HEK293 (cell line): Measurements from ENCODE around the gene BAIAP2.

Experiments used
- MYNN ChIP-seq: fragments of 450-650 bp; formaldehyde crosslinking; IDR thresholded peaks from 2 replicates; pipeline ENCODE4 v1.5.1; 2016; ENCODE audit warnings: missing biosample characterization, missing genetic modification characterization, borderline replicate concordance
- SCRT2 ChIP-seq: fragments of 450-650 bp; formaldehyde crosslinking; IDR thresholded peaks from 2 replicates; pipeline ENCODE4 v1.5.1; 2016; ENCODE audit warnings: missing biosample characterization, missing genetic modification characterization
- SP2 ChIP-seq: fragments of 450-650 bp; formaldehyde crosslinking; IDR thresholded peaks from 2 replicates; pipeline ENCODE4 v1.5.1; 2016; ENCODE audit warnings: missing biosample characterization, missing genetic modification characterization
- ZBTB8A ChIP-seq: fragments of 450-650 bp; formaldehyde crosslinking; IDR thresholded peaks from 2 replicates; pipeline ENCODE4 v1.5.1; 2016; ENCODE audit warnings: missing biosample characterization, missing genetic modification characterization
- ZNF214 ChIP-seq: fragments of 450-650 bp; formaldehyde crosslinking; IDR thresholded peaks from 2 replicates; pipeline ENCODE4 v1.5.1; 2017; ENCODE audit warnings: missing biosample characterization, mild to moderate bottlenecking, missing genetic modification characterization, borderline replicate concordance
- ZNF571 ChIP-seq: fragments of 450-650 bp; formaldehyde crosslinking; IDR thresholded peaks from 2 replicates; pipeline ENCODE4 v1.5.0; 2017; ENCODE audit warnings: missing biosample characterization, missing genetic modification characterization
- ZNF677 ChIP-seq: fragments of 450-650 bp; IDR thresholded peaks from 2 replicates; pipeline ENCODE4 v1.5.0; 2018; ENCODE audit warnings: missing biosample characterization, mild to moderate bottlenecking, missing genetic modification characterization, moderate library complexity
- ZNF768 ChIP-seq: fragments of 450-650 bp; formaldehyde crosslinking; IDR thresholded peaks from 2 replicates; pipeline ENCODE4 v1.5.1; 2018; ENCODE audit warnings: missing biosample characterization, mild to moderate bottlenecking, missing genetic modification characterization
- ZNF777 ChIP-seq: fragments of 450-650 bp; formaldehyde crosslinking; IDR thresholded peaks from 2 replicates; pipeline ENCODE4 v1.5.1; 2017; ENCODE audit warnings: missing biosample characterization, missing genetic modification characterization, borderline replicate concordance
- ZNF785 ChIP-seq: fragments of 450-650 bp; formaldehyde crosslinking; IDR thresholded peaks from 2 replicates; pipeline ENCODE4 v1.5.1; 2016; ENCODE audit warnings: missing biosample characterization, missing genetic modification characterization
- TF ChIP-seq, protein P1 (sequence below): fragments of 450-650 bp; formaldehyde crosslinking; IDR thresholded peaks from 2 replicates; pipeline ENCODE4 v1.5.1; 2016; ENCODE audit warnings: missing biosample characterization, missing genetic modification characterization
- TF ChIP-seq, protein P2 (sequence below): sonication (generic); formaldehyde crosslinking; IDR thresholded peaks from 2 replicates; pipeline ENCODE4 v1.8.1; 2022; ENCODE audit warnings: mild to moderate bottlenecking, moderate library complexity, missing genetic modification reagents

- TF ChIP-seq SP2 (no peak), ZNF571 (no peak), ZNF768 (tag by site-specific recombination) (no peak), SCRT2 (tag by site-specific recombination) (no peak), ZNF785 (tag by site-specific recombination) (no peak), ZNF777 (tag by site-specific recombination) (no peak), ZNF214 (no peak), MYNN (tag by site-specific recombination) (no peak), ZBTB8A (tag by site-specific recombination) (no peak), ZNF677 (tag by site-specific recombination) (no peak)
- TF ChIP-seq, protein P1, sequence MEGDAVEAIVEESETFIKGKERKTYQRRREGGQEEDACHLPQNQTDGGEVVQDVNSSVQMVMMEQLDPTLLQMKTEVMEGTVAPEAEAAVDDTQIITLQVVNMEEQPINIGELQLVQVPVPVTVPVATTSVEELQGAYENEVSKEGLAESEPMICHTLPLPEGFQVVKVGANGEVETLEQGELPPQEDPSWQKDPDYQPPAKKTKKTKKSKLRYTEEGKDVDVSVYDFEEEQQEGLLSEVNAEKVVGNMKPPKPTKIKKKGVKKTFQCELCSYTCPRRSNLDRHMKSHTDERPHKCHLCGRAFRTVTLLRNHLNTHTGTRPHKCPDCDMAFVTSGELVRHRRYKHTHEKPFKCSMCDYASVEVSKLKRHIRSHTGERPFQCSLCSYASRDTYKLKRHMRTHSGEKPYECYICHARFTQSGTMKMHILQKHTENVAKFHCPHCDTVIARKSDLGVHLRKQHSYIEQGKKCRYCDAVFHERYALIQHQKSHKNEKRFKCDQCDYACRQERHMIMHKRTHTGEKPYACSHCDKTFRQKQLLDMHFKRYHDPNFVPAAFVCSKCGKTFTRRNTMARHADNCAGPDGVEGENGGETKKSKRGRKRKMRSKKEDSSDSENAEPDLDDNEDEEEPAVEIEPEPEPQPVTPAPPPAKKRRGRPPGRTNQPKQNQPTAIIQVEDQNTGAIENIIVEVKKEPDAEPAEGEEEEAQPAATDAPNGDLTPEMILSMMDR, result no peak
- TF ChIP-seq, protein P2, sequence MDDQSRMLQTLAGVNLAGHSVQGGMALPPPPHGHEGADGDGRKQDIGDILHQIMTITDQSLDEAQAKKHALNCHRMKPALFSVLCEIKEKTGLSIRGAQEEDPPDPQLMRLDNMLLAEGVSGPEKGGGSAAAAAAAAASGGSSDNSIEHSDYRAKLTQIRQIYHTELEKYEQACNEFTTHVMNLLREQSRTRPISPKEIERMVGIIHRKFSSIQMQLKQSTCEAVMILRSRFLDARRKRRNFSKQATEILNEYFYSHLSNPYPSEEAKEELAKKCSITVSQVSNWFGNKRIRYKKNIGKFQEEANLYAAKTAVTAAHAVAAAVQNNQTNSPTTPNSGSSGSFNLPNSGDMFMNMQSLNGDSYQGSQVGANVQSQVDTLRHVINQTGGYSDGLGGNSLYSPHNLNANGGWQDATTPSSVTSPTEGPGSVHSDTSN (CRISPR knock-in tag), result no peak
Measured at GRCh38 chr17:81158688-81159590, 124.0 kb downstream of the BAIAP2 start.
